ENCODE data around the gene DNAJB4.

GRCh38 chr1:78040484-78041089 is 35.8 kb downstream of the DNAJB4 start:
- TF ChIP-seq, protein P1, sequence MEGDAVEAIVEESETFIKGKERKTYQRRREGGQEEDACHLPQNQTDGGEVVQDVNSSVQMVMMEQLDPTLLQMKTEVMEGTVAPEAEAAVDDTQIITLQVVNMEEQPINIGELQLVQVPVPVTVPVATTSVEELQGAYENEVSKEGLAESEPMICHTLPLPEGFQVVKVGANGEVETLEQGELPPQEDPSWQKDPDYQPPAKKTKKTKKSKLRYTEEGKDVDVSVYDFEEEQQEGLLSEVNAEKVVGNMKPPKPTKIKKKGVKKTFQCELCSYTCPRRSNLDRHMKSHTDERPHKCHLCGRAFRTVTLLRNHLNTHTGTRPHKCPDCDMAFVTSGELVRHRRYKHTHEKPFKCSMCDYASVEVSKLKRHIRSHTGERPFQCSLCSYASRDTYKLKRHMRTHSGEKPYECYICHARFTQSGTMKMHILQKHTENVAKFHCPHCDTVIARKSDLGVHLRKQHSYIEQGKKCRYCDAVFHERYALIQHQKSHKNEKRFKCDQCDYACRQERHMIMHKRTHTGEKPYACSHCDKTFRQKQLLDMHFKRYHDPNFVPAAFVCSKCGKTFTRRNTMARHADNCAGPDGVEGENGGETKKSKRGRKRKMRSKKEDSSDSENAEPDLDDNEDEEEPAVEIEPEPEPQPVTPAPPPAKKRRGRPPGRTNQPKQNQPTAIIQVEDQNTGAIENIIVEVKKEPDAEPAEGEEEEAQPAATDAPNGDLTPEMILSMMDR (IDR thresholded peaks at IDR 0.05) = no peak
- TF ChIP-seq POLR2A (IDR thresholded peaks at IDR 0.05) = no peak

All from thyroid gland (tissue), 4 donors.